ENCODE results near the gene ARFIP2. TPM values are rescaled to one million over a fixed set of nuclear protein-coding genes. Genes with fewer than 3 reads are reported as not detected.

ARFIP2 gene
- total RNA-seq, 2 donors from 2014 or later = 52.1 to 62.8 TPM

DNA sequence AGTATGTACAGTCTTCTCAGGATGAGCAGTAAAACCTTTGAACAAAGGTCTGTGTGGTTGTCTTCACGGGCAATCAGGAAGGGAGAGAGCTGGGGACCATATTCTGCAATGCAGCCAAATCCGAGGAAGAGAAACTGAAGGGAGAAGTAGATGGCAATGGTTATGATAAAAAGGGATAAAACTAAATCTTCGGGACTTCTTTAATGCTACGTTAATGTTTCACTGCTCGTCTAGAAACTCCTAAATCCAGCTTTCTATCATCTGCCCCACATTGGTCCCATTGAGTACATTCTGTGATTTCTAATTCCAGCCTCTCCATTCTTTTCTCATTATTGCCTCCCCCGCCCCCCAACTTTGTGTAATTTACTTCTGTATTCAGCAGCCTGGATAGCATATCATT, 1.9 kb upstream of the ARFIP2 start:
- Histone ChIP-seq H3K9me3 (no peaks in the 10 kb centered on the region), H3K36me3 (peaks cover 8% of the 10 kb centered on the region), H3K27me3 (replicated peaks; ENCODE audit: insufficient read depth) (no peaks in the 10 kb centered on the region), H3K4me1 (ENCODE audit: control insufficient read depth in 1 of 2, low read depth in 2 of 2) (peaks cover 16 to 27% of the 10 kb centered on the region in 2 donors), H3K27ac (no peak overlapping the region), H3K4me3 (no peak overlapping the region)
- TF ChIP-seq, protein P1, sequence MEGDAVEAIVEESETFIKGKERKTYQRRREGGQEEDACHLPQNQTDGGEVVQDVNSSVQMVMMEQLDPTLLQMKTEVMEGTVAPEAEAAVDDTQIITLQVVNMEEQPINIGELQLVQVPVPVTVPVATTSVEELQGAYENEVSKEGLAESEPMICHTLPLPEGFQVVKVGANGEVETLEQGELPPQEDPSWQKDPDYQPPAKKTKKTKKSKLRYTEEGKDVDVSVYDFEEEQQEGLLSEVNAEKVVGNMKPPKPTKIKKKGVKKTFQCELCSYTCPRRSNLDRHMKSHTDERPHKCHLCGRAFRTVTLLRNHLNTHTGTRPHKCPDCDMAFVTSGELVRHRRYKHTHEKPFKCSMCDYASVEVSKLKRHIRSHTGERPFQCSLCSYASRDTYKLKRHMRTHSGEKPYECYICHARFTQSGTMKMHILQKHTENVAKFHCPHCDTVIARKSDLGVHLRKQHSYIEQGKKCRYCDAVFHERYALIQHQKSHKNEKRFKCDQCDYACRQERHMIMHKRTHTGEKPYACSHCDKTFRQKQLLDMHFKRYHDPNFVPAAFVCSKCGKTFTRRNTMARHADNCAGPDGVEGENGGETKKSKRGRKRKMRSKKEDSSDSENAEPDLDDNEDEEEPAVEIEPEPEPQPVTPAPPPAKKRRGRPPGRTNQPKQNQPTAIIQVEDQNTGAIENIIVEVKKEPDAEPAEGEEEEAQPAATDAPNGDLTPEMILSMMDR (IDR thresholded peaks at IDR 0.05) = no peak
- ATAC-seq (ENCODE audit: insufficient number of reproducible peaks, low FRiP score, low read depth) (no peak), DNase-seq (ENCODE audit: low spot score) (no peak)

DNA sequence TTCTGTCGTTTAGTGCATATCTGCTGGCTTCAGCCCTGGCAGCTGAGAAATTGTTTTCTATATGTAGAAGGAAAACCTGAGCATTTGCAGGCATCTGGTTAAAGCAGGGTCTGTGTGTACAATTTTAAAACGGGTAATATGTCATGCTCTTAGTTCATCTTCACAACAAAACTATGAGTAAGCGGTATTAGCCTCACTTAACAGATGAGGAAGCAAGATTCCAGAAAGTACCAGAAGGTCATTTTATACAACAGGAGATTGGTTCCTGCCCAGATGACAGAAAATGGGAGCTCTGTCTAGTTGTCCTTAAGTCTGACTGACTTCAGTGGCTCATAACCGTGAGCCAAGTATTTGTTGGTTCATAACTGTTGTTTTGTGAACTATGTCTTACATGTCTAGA, 1.3 kb upstream of the ARFIP2 start:
- Histone ChIP-seq H3K36me3 (peaks cover 12% of the 10 kb centered on the region), H3K9me3 (no peaks in the 10 kb centered on the region), H3K27me3 (replicated peaks; ENCODE audit: insufficient read depth) (no peaks in the 10 kb centered on the region), H3K27ac (peak overlapping the region; percentile 83 to 91), H3K4me1 (ENCODE audit: control insufficient read depth in 1 of 2, low read depth in 2 of 2) (peaks cover 16 to 27% of the 10 kb centered on the region in 2 donors), H3K4me3 (peak overlapping the region; percentile 95)
- TF ChIP-seq, protein P1 (IDR thresholded peaks at IDR 0.05) = no peak
- DNase-seq (ENCODE audit: low spot score) (no peak), ATAC-seq (ENCODE audit: insufficient number of reproducible peaks, low FRiP score, low read depth) (no peak)

DNA sequence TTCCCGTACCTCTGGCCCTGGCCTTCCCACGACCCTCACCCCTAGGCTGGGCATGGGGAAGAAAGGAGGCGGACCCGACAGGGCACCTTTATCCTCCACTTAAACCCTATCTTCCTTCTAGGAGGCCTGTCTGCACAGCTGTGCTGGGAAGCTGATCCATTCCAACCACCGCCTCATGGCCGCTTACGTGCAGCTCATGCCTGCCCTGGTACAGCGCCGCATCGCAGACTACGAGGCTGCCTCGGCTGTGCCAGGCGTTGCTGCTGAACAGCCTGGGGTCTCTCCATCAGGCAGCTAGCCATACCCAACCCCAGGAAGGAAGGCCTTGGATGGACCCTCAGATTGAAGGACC, 769 bp upstream of the ARFIP2 start:
- DNase-seq (ENCODE audit: low spot score) (no peak), ATAC-seq (ENCODE audit: insufficient number of reproducible peaks, low FRiP score, low read depth) (no peak)
- Histone ChIP-seq H3K4me1 (ENCODE audit: control insufficient read depth in 1 of 2, low read depth in 2 of 2) (peaks cover 16 to 27% of the 10 kb centered on the region in 2 donors), H3K4me3 (peak overlapping the region; percentile 95), H3K36me3 (peaks cover 17% of the 10 kb centered on the region), H3K27me3 (replicated peaks; ENCODE audit: insufficient read depth) (no peaks in the 10 kb centered on the region), H3K9me3 (no peaks in the 10 kb centered on the region), H3K27ac (peak overlapping the region; percentile 83 to 91)
- TF ChIP-seq, protein P1 (IDR thresholded peaks at IDR 0.05) = no peak

DNA sequence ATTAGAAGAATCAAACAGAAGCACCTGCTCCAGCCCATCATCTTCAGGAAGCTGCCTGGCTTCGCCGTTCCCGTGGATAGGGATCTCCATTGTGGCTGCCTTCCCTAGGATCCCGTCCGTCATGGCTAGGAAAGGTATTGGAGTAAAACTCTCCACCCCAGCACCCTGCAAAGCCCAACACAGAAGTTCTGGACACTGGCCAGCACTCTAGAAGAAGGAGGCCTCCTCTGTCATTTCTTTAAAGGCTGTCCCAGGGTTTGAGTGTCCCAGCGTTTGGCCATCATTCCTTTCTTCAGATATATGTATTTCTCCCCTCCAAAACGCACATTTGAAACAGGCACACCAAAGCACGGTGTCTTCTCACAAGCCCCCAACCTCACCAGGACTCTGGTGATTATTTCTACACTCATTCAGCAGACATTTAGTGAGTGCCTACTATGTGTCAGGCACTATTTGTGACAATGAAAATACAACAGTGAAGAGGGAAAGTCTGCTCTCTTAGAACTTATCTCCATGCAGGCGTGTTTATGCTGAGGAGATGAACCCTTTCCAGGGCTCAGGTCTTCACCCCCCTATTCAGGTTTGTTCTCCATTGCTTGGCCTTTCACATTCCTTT, 724 bp downstream of the ARFIP2 start:
- Histone ChIP-seq H3K4me3 (peak overlapping the region; percentile 95), H3K9me3 (no peaks in the 10 kb centered on the region), H3K4me1 (ENCODE audit: control insufficient read depth in 1 of 2, low read depth in 2 of 2) (peaks cover 16 to 27% of the 10 kb centered on the region in 2 donors), H3K27me3 (replicated peaks; ENCODE audit: insufficient read depth) (no peaks in the 10 kb centered on the region), H3K27ac (peak overlapping the region; percentile 83 to 91), H3K36me3 (peaks cover 20% of the 10 kb centered on the region)
- ATAC-seq (ENCODE audit: insufficient number of reproducible peaks, low FRiP score, low read depth) (no peak), DNase-seq (ENCODE audit: low spot score) (no peak)
- TF ChIP-seq, protein P1 (IDR thresholded peaks at IDR 0.05) = no peak

DNA sequence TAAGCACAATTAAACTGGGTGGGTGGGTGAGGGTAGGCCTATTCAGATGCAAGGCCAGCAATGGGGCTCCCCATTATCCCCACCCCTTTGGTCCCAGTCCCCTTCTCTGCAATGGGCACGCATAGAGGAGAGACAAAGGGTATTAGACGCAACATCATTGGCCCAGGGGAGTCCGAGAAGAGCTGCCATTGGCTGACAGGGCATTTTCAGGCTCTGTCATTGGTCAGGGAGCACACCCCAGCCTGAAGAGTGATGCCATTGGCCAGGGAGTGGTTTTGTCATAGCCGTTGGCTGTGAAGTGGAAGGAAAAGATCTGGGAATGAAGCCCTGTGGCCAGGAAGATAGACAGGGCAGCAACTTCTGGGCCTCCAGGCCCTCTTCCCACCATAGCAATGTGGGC, 4.6 kb downstream of the ARFIP2 start:
- peaks cover 20% of the 10 kb centered on the region for H3K36me3 ChIP-seq
- DNase-seq (ENCODE audit: low spot score) (no peak), ATAC-seq (ENCODE audit: insufficient number of reproducible peaks, low FRiP score, low read depth) (no peak)
- no peaks in the 10 kb centered on the region for H3K27me3 ChIP-seq (replicated peaks; ENCODE audit: insufficient read depth)
- H3K9me3 ChIP-seq = no peaks in the 10 kb centered on the region
- H3K4me3 ChIP-seq = no peak overlapping the region
- TF ChIP-seq, protein P1 (IDR thresholded peaks at IDR 0.05) = no peak
- H3K4me1 ChIP-seq (ENCODE audit: control insufficient read depth in 1 of 2, low read depth in 2 of 2) = peaks cover 17 to 28% of the 10 kb centered on the region in 2 donors
- H3K27ac ChIP-seq = no peak overlapping the region
